GM19397 (cell line): ENCODE data around the gene GRM4.
"Not testable (repeated sequence)": the region's sequence is repeated elsewhere in the genome, so short reads cannot be mapped to it uniquely, and the experiment has no call there.

Experiments
- ATAC-seq: cut with Tn5 transposase; IDR thresholded peaks from one replicate; pipeline ENCODE4 v1.9.1; 2021; ENCODE audit warnings: mild to moderate bottlenecking, moderate library complexity; ENCODE audit not compliant: unreplicated experiment

Gene GRM4

GRCh38 chr6:34027445-34027936 lies 118.4 kb downstream of the GRM4 start:
- ATAC-seq = no peak

DNA sequence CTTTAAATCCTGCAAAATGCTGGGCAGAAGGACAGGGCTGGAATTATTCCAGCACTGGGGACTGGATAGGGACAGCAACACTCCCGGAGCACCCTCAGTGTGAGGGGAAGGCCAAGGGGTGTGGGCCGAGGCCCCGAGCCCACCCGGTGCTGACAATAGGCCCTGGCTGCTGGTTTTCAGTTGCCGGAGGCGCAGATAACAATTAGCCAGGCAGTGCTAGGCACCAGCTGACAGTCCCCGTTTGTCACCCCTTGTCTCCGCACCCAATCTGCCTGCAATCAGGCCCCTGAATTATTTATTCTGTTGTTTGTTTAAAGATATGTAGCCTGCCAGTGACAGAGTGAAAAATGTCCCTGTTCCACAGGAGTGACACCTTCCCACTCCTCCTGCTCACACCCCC lies 120.0 kb downstream of the GRM4 start:
- ATAC-seq = no peak

DNA sequence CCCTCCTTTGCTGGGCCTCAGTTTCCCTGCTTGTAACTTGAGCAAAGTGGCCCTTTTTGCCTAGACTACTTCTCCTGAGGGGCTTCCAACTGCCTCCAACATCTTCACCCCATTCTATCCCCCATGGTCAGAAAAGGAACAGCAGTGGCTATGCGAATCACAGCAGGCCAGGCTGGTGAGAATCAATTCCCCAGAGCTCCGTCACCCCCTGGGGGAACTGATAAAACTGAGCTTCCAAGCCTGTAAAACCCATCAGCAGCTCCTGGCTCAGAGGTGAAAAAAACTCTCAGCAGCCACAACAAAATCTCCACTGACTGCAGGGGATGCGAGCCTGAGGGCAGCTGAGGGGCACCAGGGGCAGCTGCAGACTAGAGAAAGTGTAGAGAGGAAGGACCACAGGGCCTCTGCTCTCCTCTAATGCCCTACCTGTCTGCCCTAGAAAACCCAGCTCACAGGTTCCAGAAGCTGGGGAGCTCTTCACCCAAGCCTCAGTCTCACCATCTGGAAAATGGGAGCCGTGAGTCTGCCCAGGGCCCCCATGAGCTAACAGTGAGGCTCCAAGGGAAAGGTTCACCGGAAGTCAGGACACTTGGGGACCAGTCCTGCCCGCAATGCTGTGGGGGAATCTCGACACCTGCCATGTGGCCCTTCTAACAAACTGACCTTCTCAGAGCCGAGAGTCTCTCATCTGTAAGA lies 120.6 kb downstream of the GRM4 start:
- no peak for ATAC-seq

- no peak for ATAC-seq
These were observed 123.0 kb downstream of the GRM4 start for GRCh38 chr6:34022873-34023255.

GRCh38 chr6:34022250-34022872 lies 123.5 kb downstream of the GRM4 start:
- no peak for ATAC-seq

DNA sequence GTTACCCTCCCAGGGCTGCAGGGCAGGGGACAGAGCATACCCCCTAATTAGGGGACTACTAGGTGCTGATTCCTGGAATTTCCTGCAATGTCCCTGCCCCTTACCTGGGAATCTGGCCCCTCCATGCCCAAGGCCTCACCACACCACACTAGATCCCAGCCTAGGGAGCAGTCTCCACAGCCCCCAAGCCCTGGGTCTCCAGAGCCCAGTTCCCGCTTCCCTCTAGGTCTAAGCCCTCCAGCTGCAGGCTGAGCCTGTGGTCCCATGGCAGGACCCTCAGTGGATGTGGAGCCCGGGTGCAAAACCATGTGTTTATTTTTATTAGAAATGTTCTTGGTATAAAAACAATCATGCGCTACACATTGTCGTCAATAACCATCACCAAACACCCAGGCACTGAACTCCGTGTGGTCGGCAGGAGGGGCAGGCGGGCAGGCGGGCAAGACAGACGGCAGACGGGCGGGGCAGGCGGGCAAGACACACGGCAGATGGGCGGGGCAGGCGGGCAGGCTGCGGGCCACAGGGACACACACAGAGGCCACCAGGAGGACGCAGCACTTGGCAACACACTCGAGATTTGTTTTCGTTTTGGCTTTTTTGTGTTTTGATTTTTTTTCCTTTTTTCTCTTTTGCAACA lies 124.2 kb downstream of the GRM4 start:
- ATAC-seq = no peak

GRCh38 chr6:34020807-34021553 lies 124.9 kb downstream of the GRM4 start:
- no peak for ATAC-seq

GRCh38 chr6:34020278-34020677 lies 125.6 kb downstream of the GRM4 start:
- ATAC-seq = no peak

- no peak for ATAC-seq
These were observed 126.8 kb downstream of the GRM4 start for GRCh38 chr6:34018961-34019606.

GRCh38 chr6:34018026-34018425 lies 127.9 kb downstream of the GRM4 start:
- no peak for ATAC-seq

DNA sequence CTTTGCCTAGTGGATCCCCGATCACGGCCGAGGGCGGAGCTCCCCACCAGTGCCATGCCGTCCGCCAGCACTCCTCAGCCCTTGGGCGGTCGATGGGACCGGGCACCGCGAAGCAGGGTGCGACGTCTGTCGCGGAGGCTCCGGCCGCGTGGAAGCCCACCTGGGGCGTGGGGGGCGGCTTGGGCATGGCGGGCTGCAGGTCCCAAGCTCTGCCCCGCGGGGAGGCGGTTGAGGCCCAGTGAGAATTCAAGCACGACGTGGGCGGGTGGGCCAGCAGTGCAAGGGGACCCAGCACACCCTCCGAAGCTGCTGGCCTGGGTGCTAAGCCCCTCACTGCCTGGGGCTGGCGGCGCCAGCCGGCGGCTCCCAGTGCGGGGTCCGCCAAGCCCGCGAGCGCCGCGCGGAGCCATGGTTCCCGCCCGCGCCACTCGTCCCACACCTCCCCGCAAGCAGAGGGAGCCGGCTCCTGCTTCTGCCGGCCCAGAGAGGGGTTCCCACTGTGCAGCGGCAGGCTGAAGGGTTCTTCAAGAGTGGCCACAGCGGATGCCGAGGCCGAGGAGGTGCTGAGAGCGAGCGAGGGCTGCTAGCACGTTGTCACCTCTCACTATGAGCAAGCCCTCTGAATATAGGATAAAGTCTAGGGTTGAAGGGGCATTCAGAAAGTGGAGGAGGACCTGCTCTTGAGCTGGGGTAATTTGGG lies 128.6 kb downstream of the GRM4 start:
- ATAC-seq = no peak

- ATAC-seq = not testable (repeated sequence)
These were observed 129.3 kb downstream of the GRM4 start for GRCh38 chr6:34016573-34016972.

- ATAC-seq = no peak
These were observed 130.3 kb downstream of the GRM4 start for GRCh38 chr6:34015586-34015985.

DNA sequence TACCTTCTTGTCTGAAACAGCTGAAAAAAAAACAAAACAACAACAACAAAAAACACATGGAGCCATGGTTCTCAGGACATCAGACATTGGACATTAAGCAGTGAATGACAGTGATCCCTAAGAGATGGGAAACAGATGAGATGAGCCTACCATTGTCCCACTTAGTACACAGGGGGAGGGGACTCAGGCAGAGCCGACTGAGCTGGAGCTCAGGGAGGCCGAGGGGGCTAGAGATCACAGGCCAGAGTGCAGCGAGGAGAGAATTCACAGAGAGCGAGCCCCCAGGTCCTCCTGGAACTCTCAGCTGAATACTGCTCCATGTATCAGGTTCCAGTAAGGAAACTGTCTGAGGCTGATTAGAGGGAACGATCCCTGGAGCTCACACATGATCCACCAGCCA lies 134.6 kb downstream of the GRM4 start:
- ATAC-seq = no peak

GRCh38 chr6:34005901-34006531 lies 139.9 kb downstream of the GRM4 start:
- no peak for ATAC-seq

DNA sequence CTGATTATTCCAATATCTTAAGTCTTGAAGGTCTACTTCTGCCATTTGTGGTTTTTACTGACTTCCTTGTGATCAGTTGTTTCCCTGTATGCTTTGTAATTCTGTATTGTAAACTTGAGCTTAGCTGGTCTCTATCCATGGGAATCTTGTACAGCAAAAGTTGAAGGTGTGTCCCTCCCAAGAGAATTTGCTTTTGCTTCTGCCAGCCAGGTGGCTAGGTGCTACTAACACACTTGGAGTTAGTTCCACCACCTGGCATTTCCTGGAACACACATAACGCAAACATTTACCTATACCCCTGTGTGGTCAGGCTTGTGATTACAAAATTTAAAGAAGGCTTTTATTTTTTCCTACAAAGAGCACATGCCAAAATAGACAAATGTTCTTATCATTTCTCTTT lies 141.2 kb downstream of the GRM4 start:
- no peak for ATAC-seq

DNA sequence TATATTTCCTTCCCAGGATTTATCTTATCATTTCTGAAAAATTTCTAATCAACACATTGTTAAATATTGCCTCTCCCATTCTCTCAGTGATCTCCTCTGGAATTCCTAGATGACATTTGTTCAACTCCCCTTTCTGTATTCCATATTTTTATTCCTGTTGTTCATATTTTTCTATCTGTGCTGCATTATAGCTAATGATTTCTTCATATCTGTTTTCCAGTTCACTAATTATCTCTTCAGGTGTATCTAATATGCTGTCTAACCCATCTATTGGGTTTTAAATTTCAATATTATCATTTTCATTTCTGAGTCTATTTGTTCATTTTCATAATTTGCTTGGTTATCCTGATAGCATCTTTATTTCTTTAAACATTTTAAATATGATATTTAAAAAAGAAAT lies 141.9 kb downstream of the GRM4 start:
- ATAC-seq = no peak

DNA sequence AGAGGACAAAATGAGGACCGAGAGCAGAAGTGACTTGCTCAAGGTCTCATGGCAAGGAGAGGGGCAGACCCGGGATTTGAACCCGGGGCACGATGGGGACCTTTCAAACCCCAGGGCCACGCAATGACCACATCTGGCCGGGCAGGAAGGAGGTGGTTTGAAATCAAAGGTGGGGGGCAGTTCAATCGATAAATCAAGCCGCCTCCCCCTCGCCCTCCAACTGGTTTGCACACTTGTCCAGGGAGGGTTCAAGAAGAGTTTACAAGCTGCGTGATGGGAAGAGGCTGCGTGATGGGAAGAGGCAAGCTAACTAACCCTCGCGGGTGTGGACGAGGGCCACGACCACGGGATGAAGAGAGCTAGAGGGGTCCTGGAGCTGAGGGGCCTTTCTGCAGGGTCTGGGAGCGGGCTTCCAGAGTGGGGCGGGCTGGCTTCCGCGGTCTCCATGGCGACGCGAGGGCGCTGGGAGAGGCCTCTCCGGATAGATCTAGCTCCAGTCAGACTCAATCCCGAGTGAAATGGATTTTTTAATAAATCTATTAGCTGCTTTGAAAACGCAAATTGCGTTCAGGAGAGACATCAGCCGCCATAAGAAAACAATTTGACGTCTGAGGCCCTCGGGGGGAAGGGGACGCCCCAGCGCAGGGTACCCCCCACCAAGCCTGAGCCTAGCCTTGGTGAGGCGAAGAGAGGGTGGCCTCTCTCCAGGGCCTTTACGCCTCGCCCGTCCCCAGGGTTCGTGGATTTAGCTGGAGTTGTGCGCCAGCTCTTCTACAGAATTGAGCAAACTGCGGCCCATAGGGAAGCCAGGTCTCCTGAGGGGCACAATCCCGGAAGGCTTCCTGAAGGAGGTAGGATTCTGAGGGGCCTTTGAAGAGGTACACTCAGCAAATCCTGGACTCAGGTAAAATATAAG lies 143.9 kb downstream of the GRM4 start:
- ATAC-seq = no peak

DNA sequence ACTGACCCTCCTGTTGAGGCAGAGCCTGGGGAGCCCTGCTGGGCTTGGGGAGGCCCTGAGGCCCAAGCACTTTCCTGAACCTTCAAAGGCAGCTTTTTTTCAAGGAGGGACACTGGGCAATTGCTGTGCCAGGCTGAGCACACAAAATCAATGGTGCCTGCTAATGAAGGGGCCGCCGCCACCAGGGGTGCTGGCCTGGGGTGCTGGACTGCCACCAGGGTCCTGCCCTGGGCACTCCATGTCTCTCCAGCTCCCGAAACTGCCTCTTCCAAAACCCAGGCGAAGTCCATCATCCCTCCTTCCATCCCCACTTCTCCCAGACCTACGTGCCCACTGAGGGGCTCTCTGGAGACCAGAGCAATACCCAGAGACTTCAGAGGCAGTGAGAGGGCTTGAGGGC lies 145.6 kb downstream of the GRM4 start:
- no peak for ATAC-seq
